NCI-H1417 (cell line): ENCODE measurements around the gene GET3.

Experiments used
- DNase-seq, 3 experiments: peaks; one replicate each; lab custom pipeline; 2025; lab: John Stamatoyannopoulos, UW

GET3 gene

GRCh38 chr19:12752056-12752781, 14.9 kb downstream of the GET3 start:
- DNase-seq = no peak

DNA sequence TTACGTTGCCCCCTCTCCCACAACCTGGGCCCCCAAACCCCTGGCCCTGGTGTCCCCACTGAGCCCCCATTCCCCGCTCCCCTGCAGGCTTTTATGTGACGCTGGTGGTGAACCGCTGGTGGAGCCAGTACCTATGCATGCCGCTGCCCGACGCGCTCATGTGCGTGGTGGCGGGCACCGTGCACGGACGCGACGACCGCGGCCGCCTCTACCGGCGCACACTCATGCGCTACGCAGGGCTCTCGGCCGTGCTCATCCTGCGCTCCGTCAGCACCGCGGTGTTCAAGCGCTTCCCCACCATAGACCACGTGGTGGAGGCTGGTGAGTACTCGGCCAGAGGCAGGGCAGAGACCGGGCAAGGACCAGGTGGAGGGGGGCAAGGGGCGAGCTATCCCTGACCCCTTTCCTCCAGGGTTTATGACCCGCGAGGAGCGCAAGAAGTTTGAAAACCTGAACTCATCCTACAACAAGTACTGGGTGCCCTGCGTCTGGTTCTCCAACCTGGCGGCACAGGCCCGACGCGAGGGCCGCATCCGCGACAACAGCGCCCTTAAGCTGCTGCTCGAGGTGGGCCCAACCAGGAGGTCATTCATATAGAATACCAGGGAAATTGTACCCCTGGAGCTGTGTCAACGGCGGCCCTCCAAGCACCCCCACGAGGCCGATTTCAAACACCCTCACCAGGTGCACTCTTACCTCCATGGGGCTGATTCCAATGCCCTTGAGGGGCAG, 17.3 kb downstream of the GET3 start:
- DNase-seq = no peak

GRCh38 chr19:12756150-12756883, 19.0 kb downstream of the GET3 start:
- no peak for DNase-seq

GRCh38 chr19:12757544-12758274, 20.4 kb downstream of the GET3 start:
- DNase-seq = peak; percentile 27 to 77 (median 69)

- no peak for DNase-seq
Measured at GRCh38 chr19:12759686-12760085, 22.4 kb downstream of the GET3 start.

GRCh38 chr19:12763100-12763499, 25.8 kb downstream of the GET3 start:
- DNase-seq = no peak

- DNase-seq = no peak
Measured at GRCh38 chr19:12764698-12765097, 27.4 kb downstream of the GET3 start.

DNA sequence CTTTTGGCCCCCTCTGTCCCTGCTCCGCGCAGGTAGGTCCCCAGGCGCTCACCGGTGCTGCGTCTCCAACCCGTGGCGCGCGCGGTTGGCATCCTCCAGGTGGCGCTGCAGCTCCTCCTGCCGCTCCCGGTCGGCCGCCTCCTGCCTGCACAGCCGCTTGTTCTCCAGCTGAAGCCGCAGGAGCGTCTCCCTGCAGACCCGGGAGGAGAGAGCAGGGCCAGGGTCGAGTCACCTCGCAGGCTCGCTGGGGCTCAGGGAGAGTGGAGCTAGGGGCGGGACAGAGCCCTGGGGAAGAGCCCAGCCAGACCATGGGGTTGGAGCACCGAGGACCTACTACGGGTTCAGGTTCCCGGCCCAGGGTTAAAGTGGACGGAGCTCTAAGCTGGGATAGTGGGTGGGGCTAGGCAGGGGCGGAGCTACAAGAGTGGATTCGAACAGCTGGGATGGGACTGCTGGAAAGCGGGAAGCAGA, 28.8 kb downstream of the GET3 start:
- peak in 1 of 3 experiments; percentile 72 for DNase-seq

- DNase-seq = no peak
Measured at GRCh38 chr19:12767150-12767549, 29.9 kb downstream of the GET3 start.

DNA sequence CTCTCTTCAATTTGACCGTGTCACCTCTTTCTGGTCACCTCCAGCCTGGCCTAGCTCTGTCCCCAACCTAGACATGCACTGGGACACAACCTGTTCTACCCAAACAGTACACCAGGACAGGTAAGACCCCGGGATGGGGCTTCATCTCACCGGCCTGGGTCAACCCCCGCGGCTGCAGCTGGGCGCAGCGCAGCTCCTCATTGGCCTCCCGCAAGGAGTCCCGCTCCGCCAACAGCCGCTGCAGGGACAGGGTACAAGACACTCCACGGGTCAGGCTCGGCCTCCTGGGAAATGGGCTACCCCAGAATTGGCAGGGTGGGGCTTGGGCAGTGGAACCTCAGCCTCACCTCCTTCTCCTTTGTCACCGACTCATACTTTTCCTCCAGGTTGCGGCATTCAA, 30.4 kb downstream of the GET3 start:
- DNase-seq = no peak

- peak in 1 of 3 experiments; percentile 77 for DNase-seq
Measured at GRCh38 chr19:12769689-12770088, 32.4 kb downstream of the GET3 start.

- DNase-seq = no peak
Measured at GRCh38 chr19:12770922-12771321, 33.6 kb downstream of the GET3 start.

DNA sequence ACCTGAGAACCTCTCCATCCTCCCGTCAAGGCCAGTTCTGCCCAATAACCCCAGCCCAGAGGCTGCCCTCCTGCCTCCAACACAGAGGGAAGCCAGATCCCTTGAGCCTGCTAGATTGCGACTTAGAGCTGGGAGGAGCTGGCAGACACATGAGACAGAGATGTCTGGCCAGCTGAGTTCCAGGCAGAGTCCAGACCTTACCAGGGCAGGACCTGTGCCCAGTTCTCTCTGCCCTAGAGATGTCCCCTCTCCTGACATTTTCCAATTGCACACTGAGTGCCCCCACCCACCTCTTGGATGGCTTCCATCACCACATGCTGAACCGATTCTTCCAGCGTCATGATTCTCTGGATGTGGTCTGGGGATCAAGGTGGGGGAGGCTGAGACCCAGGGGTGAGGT, 35.0 kb downstream of the GET3 start:
- no peak for DNase-seq

DNA sequence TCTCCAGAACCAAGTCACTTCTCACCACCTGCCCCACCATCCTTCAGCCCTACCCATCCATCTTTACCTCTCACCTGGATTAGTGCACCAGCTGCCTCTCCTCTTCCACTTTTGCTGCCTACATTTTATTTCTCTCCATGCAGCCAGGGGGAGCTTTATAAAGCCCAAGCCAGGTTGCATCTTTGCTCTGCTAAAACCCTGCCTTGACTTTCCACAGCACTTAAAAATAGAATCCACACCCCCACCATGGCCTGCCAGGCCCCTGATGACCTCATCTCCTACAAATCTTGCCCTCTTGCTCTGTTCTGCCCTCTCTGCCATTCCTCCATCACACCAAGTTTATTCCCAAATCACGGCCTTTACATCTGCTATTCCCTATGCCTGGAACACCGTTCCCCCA, 36.3 kb downstream of the GET3 start:
- no peak for DNase-seq

- DNase-seq = peak; percentile 86 to 94 (median 91)
Measured at GRCh38 chr19:12774588-12775555, 37.6 kb downstream of the GET3 start, which contains the start of gene HOOK2. Gene HOOK2, minus strand, starts transcription at chr19:12775552. Its CDS starts 103 bp downstream, at chr19:12775449.

DNA sequence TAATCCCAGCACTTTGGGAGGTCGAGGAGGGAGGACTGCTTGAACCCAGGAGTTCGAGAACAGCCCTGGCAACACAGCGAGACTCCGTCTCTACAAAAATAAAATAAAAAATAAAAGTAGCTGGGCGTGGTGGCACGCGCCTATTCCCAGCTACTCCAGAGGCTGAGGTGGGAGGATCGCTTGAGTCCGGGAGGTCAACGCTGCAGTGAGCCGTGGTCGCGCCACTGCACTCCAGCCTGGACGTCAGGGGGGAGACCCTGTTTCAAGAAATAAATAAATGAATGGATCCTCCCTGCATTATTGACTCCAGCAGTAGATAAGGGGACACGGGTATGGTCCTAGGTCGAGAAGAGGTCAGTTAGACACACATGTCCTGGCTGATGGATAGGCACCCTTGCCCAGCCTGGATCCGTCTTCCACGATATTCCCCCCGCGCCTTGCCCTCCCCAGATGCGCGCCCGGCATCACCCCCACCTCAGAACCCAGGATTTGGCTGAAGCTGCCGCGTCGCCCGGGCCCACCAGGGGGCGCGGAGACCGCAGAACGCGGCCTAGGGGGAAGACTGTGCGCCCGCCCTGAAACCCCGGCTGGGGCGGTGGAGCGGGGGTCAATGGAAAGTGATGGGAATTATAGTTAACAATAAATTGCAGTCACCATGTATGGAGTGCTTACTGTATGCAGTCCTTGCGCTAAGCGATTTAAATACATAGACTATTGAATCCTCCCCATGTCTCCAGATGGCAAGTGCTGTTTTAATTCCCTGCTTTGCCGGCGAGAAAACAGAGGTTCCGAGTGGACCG, 40.1 kb downstream of the GET3 start:
- DNase-seq = peak; percentile 63 to 92 (median 88)

- peak in 2 of 3 experiments; percentile 92 to 93 for DNase-seq
Measured at GRCh38 chr19:12778017-12778904, 41.0 kb downstream of the GET3 start.

- no peak for DNase-seq
Measured at GRCh38 chr19:12778905-12779161, 41.5 kb downstream of the GET3 start.
